HepG2 (cell line): ENCODE data around the gene SYNPO. TPM values are rescaled to one million over a fixed set of nuclear protein-coding genes. Genes with fewer than 3 reads are reported as not detected.

Experiments
- HHEX ChIP-seq: IDR thresholded peaks from 2 replicates; pipeline ENCODE4 v1.6.1; 2016; ENCODE audit warnings: control low read depth
- LBX2 ChIP-seq: sonication (generic); formaldehyde crosslinking; IDR thresholded peaks from 2 replicates; pipeline ENCODE4 v1.5.0; 2020; ENCODE audit warnings: missing genetic modification reagents, mild to moderate bottlenecking, borderline replicate concordance
- MXD3 ChIP-seq: IDR thresholded peaks from 2 replicates; pipeline ENCODE4 v1.6.1; 2016; ENCODE audit warnings: mild to moderate bottlenecking, missing biosample characterization, missing genetic modification reagents
- NKX3-1 ChIP-seq: sonication (generic); formaldehyde crosslinking; IDR thresholded peaks from 2 replicates; pipeline ENCODE4 v1.5.0; 2020; ENCODE audit warnings: missing genetic modification reagents
- SIN3B ChIP-seq: fragments of 150-350 bp; IDR thresholded peaks from 2 replicates; pipeline ENCODE4 v1.6.1; 2014; ENCODE audit warnings: low read length
- SIX1 ChIP-seq: sonication (generic); formaldehyde crosslinking; IDR thresholded peaks from 2 replicates; pipeline ENCODE4 v1.4.0; 2020; ENCODE audit warnings: missing genetic modification reagents, borderline replicate concordance
- ZBTB10 ChIP-seq: sonication (generic); formaldehyde crosslinking; IDR thresholded peaks from 2 replicates; pipeline ENCODE4 v1.4.0; 2020; ENCODE audit warnings: missing genetic modification reagents, borderline replicate concordance
- ZFP36 ChIP-seq: fragments of 150-350 bp; IDR thresholded peaks from 2 replicates; pipeline ENCODE4 v1.6.1; 2018; ENCODE audit warnings: borderline replicate concordance, low read length, low read depth; ENCODE audit not compliant: partially characterized antibody
- ZNF180 ChIP-seq: sonication (generic); formaldehyde crosslinking; IDR thresholded peaks from 2 replicates; pipeline ENCODE4 v1.4.0; 2020; ENCODE audit warnings: low read depth, missing genetic modification reagents, borderline replicate concordance
- ZNF30 ChIP-seq: sonication (generic); formaldehyde crosslinking; IDR thresholded peaks from 2 replicates; pipeline ENCODE4 v1.5.0; 2020; ENCODE audit warnings: mild to moderate bottlenecking, missing genetic modification reagents
- ZNF513 ChIP-seq: sonication (generic); formaldehyde crosslinking; conservative IDR thresholded peaks from 2 replicates; pipeline ENCODE4 v1.5.0; 2020; ENCODE audit warnings: missing genetic modification reagents
- ZNF547 ChIP-seq: sonication (generic); formaldehyde crosslinking; IDR thresholded peaks from 2 replicates; pipeline ENCODE4 v1.5.1; 2020; ENCODE audit warnings: mild to moderate bottlenecking, missing genetic modification reagents
- ZNF772 ChIP-seq: sonication (generic); formaldehyde crosslinking; IDR thresholded peaks from 2 replicates; pipeline ENCODE4 v1.5.0; 2020; ENCODE audit warnings: mild to moderate bottlenecking, missing genetic modification reagents
- polyA plus RNA-seq, 8 experiments: library from polyadenylated mRNA; depleted of rRNA in 3 of 8; stranded (reverse) in 7 of 8; unstranded in 1 of 8; fragments of >200 nt; fragmentation: Illumina TruSeq in 4 of 8; extraction: Trizol in 4 of 8; gene quantifications; 2 replicates each; pipeline versions ENCODE4 v1.2.1 to v1.2.3, GENCODE V29; 2011 to 2016; ENCODE audit warnings: low read depth in 4 of 8, missing spikeins in 1 of 8, mixed read lengths in 1 of 8; ENCODE audit not compliant: insufficient read depth in 1 of 8
- total RNA-seq, 5 experiments: library from RNA; depleted of rRNA; stranded (reverse); fragments of >200 nt; fragmentation: Illumina TruSeq; extraction: Trizol; gene quantifications; 2 replicates each; pipeline ENCODE4 v1.2.3, GENCODE V29; 2016; ENCODE audit warnings: low read depth in 1 of 5
- TF ChIP-seq, protein P1 (sequence below): sonication (generic); formaldehyde crosslinking; IDR thresholded peaks from 2 replicates; pipeline ENCODE4 v1.4.0; 2020; ENCODE audit warnings: mild to moderate bottlenecking, low read depth, missing genetic modification reagents
- TF ChIP-seq, protein P2 (sequence below): sonication (generic); formaldehyde crosslinking; IDR thresholded peaks from 2 replicates; pipeline ENCODE4 v1.5.1; 2020; ENCODE audit warnings: missing genetic modification reagents, mild to moderate bottlenecking, borderline replicate concordance
- TF ChIP-seq, protein P3 (sequence below): IDR thresholded peaks from 2 replicates; pipeline ENCODE4 v1.6.1; 2016
- TF ChIP-seq, protein P4 (sequence below): sonication (generic); formaldehyde crosslinking; IDR thresholded peaks from 2 replicates; pipeline ENCODE4 v1.8.0; 2022; ENCODE audit warnings: missing genetic modification reagents, mild to moderate bottlenecking, moderate library complexity, borderline replicate concordance

The SYNPO gene
- total and polyA plus RNA-seq, 2 of the 13 experiments (the other 11 are each of a cell fraction or from before 2014, with no cell fraction given): 0.09 to 0.30 TPM

GRCh38 chr5:150700594-150701377 is 60.3 kb downstream of the SYNPO start, which contains the start of gene RBM22 (continued):
- TF ChIP-seq, protein P1, sequence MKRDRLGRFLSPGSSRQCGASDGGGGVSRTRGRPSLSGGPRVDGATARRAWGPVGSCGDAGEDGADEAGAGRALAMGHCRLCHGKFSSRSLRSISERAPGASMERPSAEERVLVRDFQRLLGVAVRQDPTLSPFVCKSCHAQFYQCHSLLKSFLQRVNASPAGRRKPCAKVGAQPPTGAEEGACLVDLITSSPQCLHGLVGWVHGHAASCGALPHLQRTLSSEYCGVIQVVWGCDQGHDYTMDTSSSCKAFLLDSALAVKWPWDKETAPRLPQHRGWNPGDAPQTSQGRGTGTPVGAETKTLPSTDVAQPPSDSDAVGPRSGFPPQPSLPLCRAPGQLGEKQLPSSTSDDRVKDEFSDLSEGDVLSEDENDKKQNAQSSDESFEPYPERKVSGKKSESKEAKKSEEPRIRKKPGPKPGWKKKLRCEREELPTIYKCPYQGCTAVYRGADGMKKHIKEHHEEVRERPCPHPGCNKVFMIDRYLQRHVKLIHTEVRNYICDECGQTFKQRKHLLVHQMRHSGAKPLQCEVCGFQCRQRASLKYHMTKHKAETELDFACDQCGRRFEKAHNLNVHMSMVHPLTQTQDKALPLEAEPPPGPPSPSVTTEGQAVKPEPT (CRISPR knock-in tag): no peak
- TF ChIP-seq HHEX: no peak
- peak; percentile 63; the same call in 1 of the 2 replicates for TF ChIP-seq SIN3B
- peak; percentile 84; the same call in 1 of the 2 replicates for TF ChIP-seq ZNF547 (CRISPR knock-in tag)
- TF ChIP-seq NKX3-1 (CRISPR knock-in tag): 0 out of 2 replicates have a peak, but pooled peaks have one; percentile 37
- peak; percentile 46; the same call in 1 of the 2 replicates for TF ChIP-seq ZNF772 (CRISPR knock-in tag)
- TF ChIP-seq, protein P2, sequence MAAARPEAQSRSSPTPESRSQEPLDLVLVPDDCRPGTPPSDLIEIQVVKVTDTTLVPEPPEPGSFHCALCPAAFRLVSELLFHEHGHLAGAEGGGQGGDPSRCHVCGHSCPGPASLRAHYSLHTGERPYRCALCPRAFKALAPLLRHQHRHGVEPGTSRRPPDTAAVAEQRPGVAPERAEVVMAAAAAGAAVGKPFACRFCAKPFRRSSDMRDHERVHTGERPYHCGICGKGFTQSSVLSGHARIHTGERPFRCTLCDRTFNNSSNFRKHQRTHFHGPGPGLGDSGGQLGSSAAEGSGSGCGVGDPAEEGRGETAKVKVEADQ (CRISPR knock-in tag): peak; percentile 38; the same call in 1 of the 2 replicates
- no peak for TF ChIP-seq ZFP36
- no peak for TF ChIP-seq LBX2
- TF ChIP-seq ZNF513 (CRISPR knock-in tag): no peak
- no peak for TF ChIP-seq ZNF30
- TF ChIP-seq, protein P3, sequence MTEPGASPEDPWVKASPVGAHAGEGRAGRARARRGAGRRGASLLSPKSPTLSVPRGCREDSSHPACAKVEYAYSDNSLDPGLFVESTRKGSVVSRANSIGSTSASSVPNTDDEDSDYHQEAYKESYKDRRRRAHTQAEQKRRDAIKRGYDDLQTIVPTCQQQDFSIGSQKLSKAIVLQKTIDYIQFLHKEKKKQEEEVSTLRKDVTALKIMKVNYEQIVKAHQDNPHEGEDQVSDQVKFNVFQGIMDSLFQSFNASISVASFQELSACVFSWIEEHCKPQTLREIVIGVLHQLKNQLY (CRISPR knock-in tag): no peak
- TF ChIP-seq, protein P4, sequence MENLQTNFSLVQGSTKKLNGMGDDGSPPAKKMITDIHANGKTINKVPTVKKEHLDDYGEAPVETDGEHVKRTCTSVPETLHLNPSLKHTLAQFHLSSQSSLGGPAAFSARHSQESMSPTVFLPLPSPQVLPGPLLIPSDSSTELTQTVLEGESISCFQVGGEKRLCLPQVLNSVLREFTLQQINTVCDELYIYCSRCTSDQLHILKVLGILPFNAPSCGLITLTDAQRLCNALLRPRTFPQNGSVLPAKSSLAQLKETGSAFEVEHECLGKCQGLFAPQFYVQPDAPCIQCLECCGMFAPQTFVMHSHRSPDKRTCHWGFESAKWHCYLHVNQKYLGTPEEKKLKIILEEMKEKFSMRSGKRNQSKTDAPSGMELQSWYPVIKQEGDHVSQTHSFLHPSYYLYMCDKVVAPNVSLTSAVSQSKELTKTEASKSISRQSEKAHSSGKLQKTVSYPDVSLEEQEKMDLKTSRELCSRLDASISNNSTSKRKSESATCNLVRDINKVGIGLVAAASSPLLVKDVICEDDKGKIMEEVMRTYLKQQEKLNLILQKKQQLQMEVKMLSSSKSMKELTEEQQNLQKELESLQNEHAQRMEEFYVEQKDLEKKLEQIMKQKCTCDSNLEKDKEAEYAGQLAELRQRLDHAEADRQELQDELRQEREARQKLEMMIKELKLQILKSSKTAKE: no peak
- peak; percentile 62; the same call in 1 of the 2 replicates for TF ChIP-seq ZBTB10 (CRISPR knock-in tag)
- TF ChIP-seq MXD3: peak; percentile 74; the same call in 1 of the 2 replicates
- no peak for TF ChIP-seq ZNF180
- TF ChIP-seq SIX1 (CRISPR knock-in tag): no peak
